ENCODE data around the gene CDC25C. TPM values are rescaled to one million over a fixed set of nuclear protein-coding genes. Genes with fewer than 3 reads are reported as not detected.

CDC25C gene
- total RNA-seq, 1 experiment from 2014 or later: 14.1 TPM

GRCh38 chr5:138246822-138247221 lies 84.8 kb downstream of the CDC25C start:
- BruUV-seq (replicated peaks): no TSS peak
- no peak for ATAC-seq
- no peak overlapping the region for H3K27ac ChIP-seq (ENCODE audit: low read length)
- no peak for DNase-seq (ENCODE audit: low read depth, low spot score)
- TF ChIP-seq POLR2AphosphoS5 (IDR thresholded peaks at IDR 0.05; ENCODE audit: low read depth, low read length) (no peak), SIN3A (IDR thresholded peaks at IDR 0.05; ENCODE audit: borderline replicate concordance, insufficient read depth, low read depth, low read length) (no peak), TCF7L2 (IDR thresholded peaks at IDR 0.05; ENCODE audit: low read depth, low read length) (no peak), CTCF (IDR thresholded peaks at IDR 0.05) (no peak), REST (IDR thresholded peaks at IDR 0.05; ENCODE audit: insufficient read depth in 1 of 2, low read depth in 2 of 2, low read length in 1 of 2) (no peak)
- H3K4me1 ChIP-seq (ENCODE audit: control insufficient read depth, insufficient read depth, low read length): peaks cover 6% of the 10 kb centered on the region
- no peaks in the 10 kb centered on the region for H3K36me3 ChIP-seq (ENCODE audit: control insufficient read depth, insufficient read depth, low read length)
- in situ Hi-C loops (cut with HindIII; ENCODE audit: low pct_unique_long_range_greater_than_20kb, low sequenced_read_pairs) (no loop called here), intact Hi-C loops (cut with micrococcal nuclease; ENCODE audit: unreplicated experiment) (no loop called here)
- no peaks in the 10 kb centered on the region for H3K9me3 ChIP-seq (ENCODE audit: control insufficient read depth, insufficient read depth, low read depth, low read length)
- no peak overlapping the region for H3K4me3 ChIP-seq (ENCODE audit: low read depth in 2 of 2, low read length in 2 of 2)
- ChIA-PET CTCF (no interaction called here), POLR2A (interaction anchor here (0.5 kb wide), 1 partner anchor 493 kb away, joined by 11 read pairs; no protein-coding TSS in a partner anchor)
- H3K27me3 ChIP-seq (ENCODE audit: control insufficient read depth, insufficient read depth, low read length): peaks cover 5% of the 10 kb centered on the region

- intact Hi-C loops (cut with micrococcal nuclease; ENCODE audit: unreplicated experiment) (no loop called here), in situ Hi-C loops (cut with HindIII; ENCODE audit: low pct_unique_long_range_greater_than_20kb, low sequenced_read_pairs) (no loop called here)
- ATAC-seq (no peak), DNase-seq (ENCODE audit: low read depth, low spot score) (no peak)
- no TSS peak for BruUV-seq (replicated peaks)
- no peak overlapping the region for H3K27ac ChIP-seq (ENCODE audit: low read length)
- POLR2A ChIA-PET: no interaction called here
- peaks cover 6% of the 10 kb centered on the region for H3K4me1 ChIP-seq (ENCODE audit: control insufficient read depth, insufficient read depth, low read length)
- no peaks in the 10 kb centered on the region for H3K36me3 ChIP-seq (ENCODE audit: control insufficient read depth, insufficient read depth, low read length)
- peaks cover 5% of the 10 kb centered on the region for H3K27me3 ChIP-seq (ENCODE audit: control insufficient read depth, insufficient read depth, low read length)
- H3K9me3 ChIP-seq (ENCODE audit: control insufficient read depth, insufficient read depth, low read depth, low read length): no peaks in the 10 kb centered on the region
- CTCF ChIA-PET: no interaction called here
- TF ChIP-seq POLR2AphosphoS5 (IDR thresholded peaks at IDR 0.05; ENCODE audit: low read depth, low read length): no peak
- TF ChIP-seq SIN3A (IDR thresholded peaks at IDR 0.05; ENCODE audit: borderline replicate concordance, insufficient read depth, low read depth, low read length): no peak
- no peak for TF ChIP-seq TCF7L2 (IDR thresholded peaks at IDR 0.05; ENCODE audit: low read depth, low read length)
- TF ChIP-seq CTCF (IDR thresholded peaks at IDR 0.05): no peak
- no peak for TF ChIP-seq REST (IDR thresholded peaks at IDR 0.05; ENCODE audit: insufficient read depth in 1 of 2, low read depth in 2 of 2, low read length in 1 of 2)
- no peak overlapping the region for H3K4me3 ChIP-seq (ENCODE audit: low read depth in 2 of 2, low read length in 2 of 2)
Observed at GRCh38 chr5:138246334-138246733, 85.3 kb downstream of the CDC25C start.
